Measurements from ENCODE around the gene PHLDA2. TPM values are rescaled to one million over a fixed set of nuclear protein-coding genes. Genes with fewer than 3 reads are reported as not detected.

PHLDA2 gene
- total and polyA plus RNA-seq, 9 of the 15 experiments (the other 6 are each of a cell fraction or from before 2014, with no cell fraction given): 0.43 to 42.4 (median 4.7) TPM

GRCh38 chr11:2898366-2899079 is 30.7 kb downstream of the PHLDA2 start (continued):
- no peak for TF ChIP-seq STAT6 (CRISPR knock-in tag; IDR thresholded peaks at IDR 0.05)

- ATAC-seq (no peak), FAIRE-seq (no peak), DNase-seq (ENCODE audit: extremely low read depth in 1 of 4, low spot score in 3 of 4) (no peak)
- Histone ChIP-seq H3K9me1 (ENCODE audit: control insufficient read depth, insufficient read depth, low read length) (no peaks in the 10 kb centered on the region), H4K20me1 (replicated peaks; ENCODE audit: control insufficient read depth, insufficient read depth, low read length) (no peaks in the 10 kb centered on the region), H3K27ac (ENCODE audit: extremely low read depth, low read depth, low read length) (no peak overlapping the region), H3K79me2 (ENCODE audit: control insufficient read depth, insufficient read depth, low read length) (no peaks in the 10 kb centered on the region), H3K9me3 (replicated peaks; ENCODE audit: control insufficient read depth, insufficient read depth, low read depth, low read length) (no peaks in the 10 kb centered on the region), H3K9ac (ENCODE audit: insufficient read depth in 1 of 2, low read depth in 2 of 2, low read length in 2 of 2) (peak overlapping the region in 1 of 2 experiments; percentile 81; a peak in 2 of 4 replicates), H3K27me3 (ENCODE audit: control insufficient read depth in 2 of 2, insufficient read depth in 2 of 2, low read length in 2 of 2) (no peaks in the 10 kb centered on the region), H3K36me3 (ENCODE audit: control insufficient read depth, insufficient read depth, low read length) (no peaks in the 10 kb centered on the region), H3K4me3 (no peak overlapping the region), H3K4me1 (replicated peaks in 1 of 2; ENCODE audit: control insufficient read depth in 2 of 2, insufficient read depth in 2 of 2, low read length in 2 of 2) (peaks cover 28 to 60% of the 10 kb centered on the region in 2 experiments; a peak in 4 of 5 replicates), H2AFZ (ENCODE audit: low read depth, low read length) (peak overlapping the region; percentile 56; the same call in 1 of the 2 replicates), H3K4me2 (ENCODE audit: insufficient read depth, low read length) (no peak overlapping the region)
- BruUV-seq (replicated peaks): no TSS peak
- 69% methylated on average over 6 of the region's 6 CpGs for WGBS (ENCODE audit: insufficient coverage, low coverage, missing lambda C conversion rate)
- intact Hi-C loops (cut with micrococcal nuclease): loop anchor here (10.0 kb wide), 3 partner anchors 198 to 592 kb away; partner anchors contain the start of genes C11orf21 and TSPAN32
- POLR2A ChIA-PET: no interaction called here
- CTCF ChIA-PET (ENCODE audit: low intra/inter-chr PET ratio): no interaction called here
- TF ChIP-seq ZNF592 (IDR thresholded peaks at IDR 0.05) (0 out of 2 replicates have a peak, but pooled peaks have one; percentile 23), HCFC1 (IDR thresholded peaks at IDR 0.05; ENCODE audit: low read depth, low read length) (no peak)
- in situ Hi-C loops (cut with MboI): loop anchor here (5.0 kb wide), 1 partner anchor 470 kb away; no protein-coding TSS in a partner anchor
These were observed 32.2 kb downstream of the PHLDA2 start for GRCh38 chr11:2897048-2897447.

Measured in K562 (cell line).